ENCODE measurements around the gene STARD8.

STARD8 gene

GRCh38 chrX:68671221-68671620 lies 23.8 kb downstream of the STARD8 start:
- DNase-seq (ENCODE audit: low read depth), result no peak
- TF ChIP-seq CTCF (conservative IDR thresholded peaks at IDR 0.05; ENCODE audit: low read depth, low read length), result no peak
- H3K4me3 ChIP-seq (ENCODE audit: low read length), result no peak overlapping the region

GRCh38 chrX:68672581-68673318 lies 25.3 kb downstream of the STARD8 start:
- no peak overlapping the region for H3K4me3 ChIP-seq (ENCODE audit: low read length)
- TF ChIP-seq CTCF (conservative IDR thresholded peaks at IDR 0.05; ENCODE audit: low read depth, low read length), result no peak
- DNase-seq (ENCODE audit: low read depth), result no peak

GRCh38 chrX:68675571-68675970 lies 28.1 kb downstream of the STARD8 start:
- DNase-seq (ENCODE audit: low read depth), result no peak
- no peak overlapping the region for H3K4me3 ChIP-seq (ENCODE audit: low read length)
- no peak for TF ChIP-seq CTCF (conservative IDR thresholded peaks at IDR 0.05; ENCODE audit: low read depth, low read length)

- no peak overlapping the region for H3K4me3 ChIP-seq (ENCODE audit: low read length)
- no peak for TF ChIP-seq CTCF (conservative IDR thresholded peaks at IDR 0.05; ENCODE audit: low read depth, low read length)
- no peak for DNase-seq (ENCODE audit: low read depth)
Measured at GRCh38 chrX:68676335-68676734, 28.9 kb downstream of the STARD8 start.

- TF ChIP-seq CTCF (conservative IDR thresholded peaks at IDR 0.05; ENCODE audit: low read depth, low read length), result no peak
- no peak for DNase-seq (ENCODE audit: low read depth)
- no peak overlapping the region for H3K4me3 ChIP-seq (ENCODE audit: low read length)
Measured at GRCh38 chrX:68677998-68678397, 30.5 kb downstream of the STARD8 start.

- TF ChIP-seq CTCF (conservative IDR thresholded peaks at IDR 0.05; ENCODE audit: low read depth, low read length), result no peak
- H3K4me3 ChIP-seq (ENCODE audit: low read length), result no peak overlapping the region
- no peak for DNase-seq (ENCODE audit: low read depth)
Measured at GRCh38 chrX:68681443-68681941, 34.0 kb downstream of the STARD8 start.

GRCh38 chrX:68682790-68683189 lies 35.3 kb downstream of the STARD8 start:
- no peak for DNase-seq (ENCODE audit: low read depth)
- no peak for TF ChIP-seq CTCF (conservative IDR thresholded peaks at IDR 0.05; ENCODE audit: low read depth, low read length)
- no peak overlapping the region for H3K4me3 ChIP-seq (ENCODE audit: low read length)
